Mucosa of descending colon (tissue), 3 donors: ENCODE measurements around the gene WDR18. TPM values are rescaled to one million over a fixed set of nuclear protein-coding genes. Genes with fewer than 3 reads are reported as not detected.
A peak's percentile ranks its signal among the peaks of the same experiment; 100 is the strongest.

ENCODE experiments used
- ATAC-seq: fragments of 200-7000 bp; cut with Tn5 transposase; one replicate; pipeline ENCODE4 v1.9.1; 2020; ENCODE audit warnings: mild to moderate bottlenecking, moderate library complexity
- DNase-seq, 3 donors: peaks; one replicate each; pipeline ENCODE4 v3.0.0-alpha.2; 2020
- H3K36me3 ChIP-seq: fragments of 200-600 bp; one replicate; pipeline ENCODE4 v1.8.0; 2021; ENCODE audit warnings: low read depth, mild to moderate bottlenecking
- H3K4me1 ChIP-seq: fragments of 200-600 bp; one replicate; pipeline ENCODE4 v1.8.0; 2021; ENCODE audit warnings: low read depth, mild to moderate bottlenecking
- H3K4me3 ChIP-seq: fragments of 200-600 bp; one replicate; pipeline ENCODE4 v1.8.0; 2021; ENCODE audit warnings: mild to moderate bottlenecking
- H3K9me3 ChIP-seq: fragments of 200-600 bp; one replicate; pipeline ENCODE4 v1.8.0; 2021; ENCODE audit warnings: mild to moderate bottlenecking
- CTCF ChIP-seq: fragments of 200-600 bp; IDR thresholded peaks from one replicate; pipeline ENCODE4 v1.8.0; 2022; ENCODE audit warnings: antibody characterized with exemption, mild to moderate bottlenecking
- intact Hi-C, 2 donors: fragments of 100-400 bp; cut with DNase I in 1 of 2; cut with micrococcal nuclease in 1 of 2; formaldehyde crosslinking; loops; one replicate each; pipeline versions ENCODE4 v1.11.0 to v1.11.1; 2022; cut with DNase I, micrococcal nuclease
- total RNA-seq, 3 donors: library from RNA; stranded (reverse); fragmentation: NEBNext Ultra II Directional in 2 of 3; extraction: Animal tissue kit (Norgen Biotek cat#: 25700) in 2 of 3; gene quantifications; one replicate each; pipeline versions ENCODE4 v1.2.1 to v1.2.4, GENCODE V29; 2021 to 2023
- donor health status: DM: no; HTN: no; CAD: no; lungs with moderate emphysema.
- donor health status: DM: no; HTN: no; CAD: no.
- donor health status: DM: no; HTN: yes; CAD: no.

Gene WDR18
- total RNA-seq, 3 donors from 2014 or later: 23.8 to 42.0 (median 33.0) TPM

- no peak overlapping the region for H3K4me3 ChIP-seq
- intact Hi-C loops: no loop called here
- H3K4me1 ChIP-seq: peaks cover 8% of the 10 kb centered on the region
- no peaks in the 10 kb centered on the region for H3K36me3 ChIP-seq
- ATAC-seq: peak; percentile 61
- DNase-seq: no peak
- no peaks in the 10 kb centered on the region for H3K9me3 ChIP-seq
- TF ChIP-seq CTCF: no peak
Measured at GRCh38 chr19:958967-959855, 24.9 kb upstream of the WDR18 start.

- intact Hi-C loops: no loop called here
- Histone ChIP-seq H3K4me1 (peaks cover 8% of the 10 kb centered on the region), H3K36me3 (no peaks in the 10 kb centered on the region), H3K4me3 (no peak overlapping the region), H3K9me3 (no peaks in the 10 kb centered on the region)
- ATAC-seq (no peak), DNase-seq (no peak)
- no peak for TF ChIP-seq CTCF
Measured at GRCh38 chr19:960020-960419, 24.1 kb upstream of the WDR18 start.

GRCh38 chr19:960601-960938 is 23.6 kb upstream of the WDR18 start:
- TF ChIP-seq CTCF: no peak
- Histone ChIP-seq H3K36me3 (no peaks in the 10 kb centered on the region), H3K4me3 (no peak overlapping the region), H3K4me1 (peaks cover 8% of the 10 kb centered on the region), H3K9me3 (no peaks in the 10 kb centered on the region)
- ATAC-seq: no peak
- DNase-seq: no peak
- intact Hi-C loops: no loop called here

- peak; percentile 80 to 81 (median 80) for DNase-seq
- ATAC-seq: peak; percentile 89
- H3K4me1 ChIP-seq: no peaks in the 10 kb centered on the region
- H3K36me3 ChIP-seq: no peaks in the 10 kb centered on the region
- no peak for TF ChIP-seq CTCF
- H3K4me3 ChIP-seq: no peak overlapping the region
- intact Hi-C loops: no loop called here
- H3K9me3 ChIP-seq: no peaks in the 10 kb centered on the region
Measured at GRCh38 chr19:961866-962620, 22.1 kb upstream of the WDR18 start.

- no peaks in the 10 kb centered on the region for H3K36me3 ChIP-seq
- no peak for DNase-seq
- intact Hi-C loops: no loop called here
- ATAC-seq: no peak
- H3K4me3 ChIP-seq: no peak overlapping the region
- no peaks in the 10 kb centered on the region for H3K4me1 ChIP-seq
- no peak for TF ChIP-seq CTCF
- no peaks in the 10 kb centered on the region for H3K9me3 ChIP-seq
Measured at GRCh38 chr19:962683-963400, 21.3 kb upstream of the WDR18 start.
